Measurements from ENCODE around the gene DPEP3. TPM values are rescaled to one million over a fixed set of nuclear protein-coding genes. Genes with fewer than 3 reads are reported as not detected.

The DPEP3 gene
- total RNA-seq, 1 experiment from 2014 or later = not detected

DNA sequence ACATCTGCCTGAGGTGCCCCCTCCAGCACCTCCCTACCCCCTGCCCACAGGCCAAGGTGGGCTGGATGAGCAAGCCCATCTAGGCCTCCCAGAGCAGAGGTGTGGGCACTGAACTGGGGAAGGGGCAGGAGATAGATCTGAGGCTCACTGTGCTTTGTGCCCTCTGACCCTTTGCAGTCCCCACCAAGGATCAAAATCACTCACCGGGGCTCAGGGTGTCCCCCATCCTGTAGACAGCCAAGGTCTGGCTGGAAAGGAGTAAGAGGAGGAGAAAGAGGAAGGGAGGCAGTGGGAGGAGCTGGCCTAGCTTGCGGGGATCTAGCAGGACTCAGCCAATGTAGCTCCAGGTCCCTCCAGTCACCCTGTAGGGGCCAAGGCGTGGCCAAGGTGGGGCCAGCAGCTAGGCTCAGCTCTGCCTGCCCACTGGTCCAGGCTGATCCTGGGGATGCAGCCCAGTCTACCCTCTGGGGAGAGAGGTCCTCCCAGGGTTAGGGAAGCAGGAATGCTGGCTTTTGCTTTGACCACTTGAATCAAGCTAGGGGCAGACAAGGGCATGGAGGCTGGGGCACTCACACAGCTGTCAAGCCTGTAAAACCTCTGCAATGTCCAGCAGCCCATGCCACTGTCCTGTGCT is 13.6 kb downstream of the DPEP3 start:
- DNase-seq (no peak), ATAC-seq (no peak)
- Histone ChIP-seq H3K4me2 (ENCODE audit: low read length) (peak overlapping the region; percentile 95), H2AFZ (ENCODE audit: low read length) (no peak overlapping the region), H3K4me1 (ENCODE audit: insufficient read depth, low read length) (peaks cover 17% of the 10 kb centered on the region), H3K9me3 (ENCODE audit: low read length) (no peaks in the 10 kb centered on the region), H3K36me3 (ENCODE audit: low read depth, low read length) (no peaks in the 10 kb centered on the region; the same call in 1 of the 2 replicates), H3K9me2 (replicated peaks; ENCODE audit: low read length) (no peaks in the 10 kb centered on the region), H3K4me3 (ENCODE audit: low read length) (peak overlapping the region; percentile 94), H3K27me3 (ENCODE audit: low read length) (no peaks in the 10 kb centered on the region), H3K9ac (ENCODE audit: low read length) (no peak overlapping the region), H3F3A (ENCODE audit: low read length, unreplicated experiment) (no peaks in the 10 kb centered on the region), H3K79me2 (ENCODE audit: low read length) (peaks cover 29% of the 10 kb centered on the region), H3K27ac (ENCODE audit: low read length) (no peak overlapping the region), H4K20me1 (ENCODE audit: low read length) (no peaks in the 10 kb centered on the region)
- no TSS peak for BruUV-seq (replicated peaks)
- ChIA-PET CTCF (no interaction called here), POLR2A (ENCODE audit: unreplicated experiment) (no interaction called here)
- intact Hi-C loops (cut with micrococcal nuclease) = no loop called here
- TF ChIP-seq, protein P1, sequence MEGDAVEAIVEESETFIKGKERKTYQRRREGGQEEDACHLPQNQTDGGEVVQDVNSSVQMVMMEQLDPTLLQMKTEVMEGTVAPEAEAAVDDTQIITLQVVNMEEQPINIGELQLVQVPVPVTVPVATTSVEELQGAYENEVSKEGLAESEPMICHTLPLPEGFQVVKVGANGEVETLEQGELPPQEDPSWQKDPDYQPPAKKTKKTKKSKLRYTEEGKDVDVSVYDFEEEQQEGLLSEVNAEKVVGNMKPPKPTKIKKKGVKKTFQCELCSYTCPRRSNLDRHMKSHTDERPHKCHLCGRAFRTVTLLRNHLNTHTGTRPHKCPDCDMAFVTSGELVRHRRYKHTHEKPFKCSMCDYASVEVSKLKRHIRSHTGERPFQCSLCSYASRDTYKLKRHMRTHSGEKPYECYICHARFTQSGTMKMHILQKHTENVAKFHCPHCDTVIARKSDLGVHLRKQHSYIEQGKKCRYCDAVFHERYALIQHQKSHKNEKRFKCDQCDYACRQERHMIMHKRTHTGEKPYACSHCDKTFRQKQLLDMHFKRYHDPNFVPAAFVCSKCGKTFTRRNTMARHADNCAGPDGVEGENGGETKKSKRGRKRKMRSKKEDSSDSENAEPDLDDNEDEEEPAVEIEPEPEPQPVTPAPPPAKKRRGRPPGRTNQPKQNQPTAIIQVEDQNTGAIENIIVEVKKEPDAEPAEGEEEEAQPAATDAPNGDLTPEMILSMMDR (conservative IDR thresholded peaks at IDR 0.05; ENCODE audit: low read depth, low read length) = no peak
- TF ChIP-seq EZH2phosphoT487 (IDR thresholded peaks at IDR 0.05; ENCODE audit: borderline replicate concordance, low read length) = no peak
- TF ChIP-seq EZH2 (IDR thresholded peaks at IDR 0.05; ENCODE audit: low read length, unreplicated experiment) = no peak

- Histone ChIP-seq H3F3A (ENCODE audit: low read length, unreplicated experiment) (no peaks in the 10 kb centered on the region), H3K9ac (ENCODE audit: low read length) (no peak overlapping the region), H3K9me2 (replicated peaks; ENCODE audit: low read length) (no peaks in the 10 kb centered on the region), H3K79me2 (ENCODE audit: low read length) (peaks cover 29% of the 10 kb centered on the region), H3K27me3 (ENCODE audit: low read length) (no peaks in the 10 kb centered on the region), H3K9me3 (ENCODE audit: low read length) (no peaks in the 10 kb centered on the region), H4K20me1 (ENCODE audit: low read length) (no peaks in the 10 kb centered on the region), H3K4me3 (ENCODE audit: low read length) (no peak overlapping the region; the same call in 1 of the 2 replicates), H2AFZ (ENCODE audit: low read length) (no peak overlapping the region), H3K4me1 (ENCODE audit: insufficient read depth, low read length) (peaks cover 17% of the 10 kb centered on the region), H3K4me2 (ENCODE audit: low read length) (0 out of 2 replicates have a peak overlapping the region, but pooled peaks have one; percentile 95), H3K27ac (ENCODE audit: low read length) (no peak overlapping the region), H3K36me3 (ENCODE audit: low read depth, low read length) (no peaks in the 10 kb centered on the region; the same call in 1 of the 2 replicates)
- CTCF ChIA-PET = no interaction called here
- DNase-seq (no peak), ATAC-seq (no peak)
- TF ChIP-seq EZH2phosphoT487 (IDR thresholded peaks at IDR 0.05; ENCODE audit: borderline replicate concordance, low read length) (no peak), EZH2 (IDR thresholded peaks at IDR 0.05; ENCODE audit: low read length, unreplicated experiment) (no peak)
- TF ChIP-seq, protein P1 (conservative IDR thresholded peaks at IDR 0.05; ENCODE audit: low read depth, low read length) = no peak
- POLR2A ChIA-PET (ENCODE audit: unreplicated experiment) = no interaction called here
- BruUV-seq (replicated peaks) = no TSS peak
- intact Hi-C loops (cut with micrococcal nuclease) = no loop called here
Observed at GRCh38 chr16:67965668-67966548, 14.4 kb downstream of the DPEP3 start.
